ENCODE results near the gene ALDH1L1.

GRCh38 chr3:126146034-126146433 lies 34.4 kb downstream of the ALDH1L1 start:
- TF ChIP-seq REST (tag by site-specific recombination; IDR thresholded peaks at IDR 0.05) (no peak), CTCF (tag by site-specific recombination; IDR thresholded peaks at IDR 0.05) (no peak), ZNF223 (tag by site-specific recombination; IDR thresholded peaks at IDR 0.05) (no peak), ZNF211 (tag by site-specific recombination; IDR thresholded peaks at IDR 0.05; ENCODE audit: low read depth) (no peak), ZNF561 (tag by site-specific recombination; IDR thresholded peaks at IDR 0.05; ENCODE audit: borderline replicate concordance) (no peak), PATZ1 (tag by site-specific recombination; IDR thresholded peaks at IDR 0.05) (no peak), ZNF24 (tag by site-specific recombination; IDR thresholded peaks at IDR 0.05) (no peak), ZNF324 (tag by site-specific recombination; IDR thresholded peaks at IDR 0.05) (no peak), ZFP37 (tag by site-specific recombination; IDR thresholded peaks at IDR 0.05) (no peak), ZNF169 (tag by site-specific recombination; IDR thresholded peaks at IDR 0.05) (no peak), ZNF18 (tag by site-specific recombination; IDR thresholded peaks at IDR 0.05) (no peak), ZNF707 (tag by site-specific recombination; IDR thresholded peaks at IDR 0.05) (no peak), ZNF530 (tag by site-specific recombination; IDR thresholded peaks at IDR 0.05; ENCODE audit: low read depth) (no peak), ZNF37A (tag by site-specific recombination; IDR thresholded peaks at IDR 0.05) (no peak)
